ENCODE measurements around the gene MAP3K3. TPM values are rescaled to one million over a fixed set of nuclear protein-coding genes. Genes with fewer than 3 reads are reported as not detected.

MAP3K3 gene
- total and polyA plus RNA-seq, 8 donors, result 41.3 to 58.3 (median 43.7) TPM

DNA sequence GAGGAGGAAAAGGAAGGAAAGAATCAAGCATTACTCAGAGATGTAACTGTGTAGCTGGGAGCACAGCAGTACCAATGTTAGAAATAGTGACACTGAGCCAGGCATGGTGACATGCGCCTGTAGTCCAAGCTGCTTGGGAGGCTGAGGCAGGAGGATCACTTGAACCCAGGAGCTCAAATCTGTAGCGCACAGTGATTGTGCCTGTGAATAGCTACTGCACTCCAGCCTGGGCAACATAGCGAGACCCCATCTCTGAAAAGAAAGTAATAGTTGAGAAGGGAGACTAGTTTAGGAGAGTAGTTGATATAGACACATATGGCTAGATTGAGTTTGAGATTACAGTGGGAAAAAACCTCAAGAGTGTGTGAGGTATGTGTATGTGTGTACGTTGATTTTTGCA lies 17.8 kb downstream of the MAP3K3 start:
- H3K27me3 ChIP-seq, result no peaks in the 10 kb centered on the region
- H3K4me3 ChIP-seq, result no peak overlapping the region
- H3K4me1 ChIP-seq, result peaks cover 0 to 65% of the 10 kb centered on the region in 2 donors
- H3K27ac ChIP-seq, result no peak overlapping the region
- peaks cover 0 to 32% of the 10 kb centered on the region in 2 donors for H3K36me3 ChIP-seq
- intact Hi-C loops (cut with DNase I), result no loop called here
- TF ChIP-seq, protein P1, sequence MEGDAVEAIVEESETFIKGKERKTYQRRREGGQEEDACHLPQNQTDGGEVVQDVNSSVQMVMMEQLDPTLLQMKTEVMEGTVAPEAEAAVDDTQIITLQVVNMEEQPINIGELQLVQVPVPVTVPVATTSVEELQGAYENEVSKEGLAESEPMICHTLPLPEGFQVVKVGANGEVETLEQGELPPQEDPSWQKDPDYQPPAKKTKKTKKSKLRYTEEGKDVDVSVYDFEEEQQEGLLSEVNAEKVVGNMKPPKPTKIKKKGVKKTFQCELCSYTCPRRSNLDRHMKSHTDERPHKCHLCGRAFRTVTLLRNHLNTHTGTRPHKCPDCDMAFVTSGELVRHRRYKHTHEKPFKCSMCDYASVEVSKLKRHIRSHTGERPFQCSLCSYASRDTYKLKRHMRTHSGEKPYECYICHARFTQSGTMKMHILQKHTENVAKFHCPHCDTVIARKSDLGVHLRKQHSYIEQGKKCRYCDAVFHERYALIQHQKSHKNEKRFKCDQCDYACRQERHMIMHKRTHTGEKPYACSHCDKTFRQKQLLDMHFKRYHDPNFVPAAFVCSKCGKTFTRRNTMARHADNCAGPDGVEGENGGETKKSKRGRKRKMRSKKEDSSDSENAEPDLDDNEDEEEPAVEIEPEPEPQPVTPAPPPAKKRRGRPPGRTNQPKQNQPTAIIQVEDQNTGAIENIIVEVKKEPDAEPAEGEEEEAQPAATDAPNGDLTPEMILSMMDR (IDR thresholded peaks at IDR 0.05), result no peak
- no peak for ATAC-seq
- DNase-seq, result no peak
- no peaks in the 10 kb centered on the region for H3K9me3 ChIP-seq

DNA sequence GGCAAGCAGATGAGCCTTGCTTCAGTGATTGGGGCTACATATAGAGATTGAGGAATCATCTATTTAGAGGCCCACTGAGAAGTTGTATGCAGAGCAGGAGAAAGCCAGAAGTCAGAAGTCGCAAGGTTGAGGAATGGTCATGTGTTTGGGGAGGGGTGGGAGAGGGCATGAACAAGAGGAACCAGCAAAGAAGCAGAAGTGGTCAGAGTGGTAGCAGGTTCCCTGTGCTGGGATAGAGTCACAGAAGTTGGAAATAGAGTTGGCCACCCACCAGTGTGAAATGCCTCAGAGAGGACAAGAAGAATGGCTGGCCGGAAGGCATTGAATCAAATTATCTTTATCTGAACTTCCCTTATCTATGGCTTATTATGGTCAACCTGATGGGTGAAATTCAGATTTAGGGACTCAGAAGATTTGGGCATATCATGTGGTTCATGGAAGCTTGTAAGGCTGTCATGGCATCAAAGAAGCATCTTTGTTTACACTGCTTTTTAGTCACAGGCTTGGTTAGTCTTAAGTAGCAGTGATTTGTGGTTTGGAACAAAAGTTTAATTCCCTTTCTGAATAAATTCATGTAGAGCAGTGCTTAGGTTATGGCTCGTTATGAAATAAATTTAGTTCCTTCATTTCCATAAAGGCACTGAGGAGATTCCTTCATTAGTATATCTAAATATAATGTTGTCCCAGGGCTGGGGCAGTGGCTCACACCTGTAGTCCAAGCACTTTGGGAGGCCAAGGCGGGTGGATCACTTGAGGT lies 19.7 kb downstream of the MAP3K3 start:
- H3K4me3 ChIP-seq, result no peak overlapping the region
- no peaks in the 10 kb centered on the region for H3K27me3 ChIP-seq
- peaks cover 0 to 20% of the 10 kb centered on the region in 2 donors for H3K36me3 ChIP-seq
- no peaks in the 10 kb centered on the region for H3K9me3 ChIP-seq
- H3K27ac ChIP-seq, result peak overlapping the region in 1 of 2 donors; percentile 78
- TF ChIP-seq, protein P1 (IDR thresholded peaks at IDR 0.05), result no peak
- intact Hi-C loops (cut with DNase I), result no loop called here
- DNase-seq, result peak in 2 of 4 donors; percentile 13 to 65
- H3K4me1 ChIP-seq, result peaks cover 3 to 75% of the 10 kb centered on the region in 2 donors
- ATAC-seq, result peak; percentile 74

DNA sequence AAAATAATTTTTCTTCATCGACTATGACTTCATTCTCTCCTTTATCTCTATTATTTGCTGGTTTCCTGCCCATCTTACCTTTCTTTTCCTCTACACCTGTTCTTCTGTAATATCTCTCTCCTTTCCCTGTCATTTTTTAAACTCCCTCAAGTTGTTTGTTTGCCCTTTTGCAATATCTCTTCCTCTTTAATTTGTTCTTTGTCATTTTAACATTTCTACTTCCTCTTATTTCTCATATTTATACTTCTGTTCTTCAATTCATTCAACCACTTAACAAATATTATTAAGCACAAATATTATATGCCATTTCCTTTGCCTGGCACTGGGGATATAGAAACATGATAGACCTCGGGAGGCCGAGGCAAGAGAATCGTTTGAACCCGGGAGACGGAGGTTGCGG lies 22.6 kb downstream of the MAP3K3 start:
- ATAC-seq (no peak), DNase-seq (no peak)
- Histone ChIP-seq H3K9me3 (no peaks in the 10 kb centered on the region), H3K4me3 (no peak overlapping the region), H3K27ac (peak overlapping the region in 1 of 2 donors; percentile 82), H3K36me3 (peaks cover 0 to 8% of the 10 kb centered on the region in 2 donors), H3K4me1 (peaks cover 3 to 96% of the 10 kb centered on the region in 2 donors), H3K27me3 (no peaks in the 10 kb centered on the region)
- intact Hi-C loops (cut with DNase I), result no loop called here
- TF ChIP-seq, protein P1 (IDR thresholded peaks at IDR 0.05), result no peak

DNA sequence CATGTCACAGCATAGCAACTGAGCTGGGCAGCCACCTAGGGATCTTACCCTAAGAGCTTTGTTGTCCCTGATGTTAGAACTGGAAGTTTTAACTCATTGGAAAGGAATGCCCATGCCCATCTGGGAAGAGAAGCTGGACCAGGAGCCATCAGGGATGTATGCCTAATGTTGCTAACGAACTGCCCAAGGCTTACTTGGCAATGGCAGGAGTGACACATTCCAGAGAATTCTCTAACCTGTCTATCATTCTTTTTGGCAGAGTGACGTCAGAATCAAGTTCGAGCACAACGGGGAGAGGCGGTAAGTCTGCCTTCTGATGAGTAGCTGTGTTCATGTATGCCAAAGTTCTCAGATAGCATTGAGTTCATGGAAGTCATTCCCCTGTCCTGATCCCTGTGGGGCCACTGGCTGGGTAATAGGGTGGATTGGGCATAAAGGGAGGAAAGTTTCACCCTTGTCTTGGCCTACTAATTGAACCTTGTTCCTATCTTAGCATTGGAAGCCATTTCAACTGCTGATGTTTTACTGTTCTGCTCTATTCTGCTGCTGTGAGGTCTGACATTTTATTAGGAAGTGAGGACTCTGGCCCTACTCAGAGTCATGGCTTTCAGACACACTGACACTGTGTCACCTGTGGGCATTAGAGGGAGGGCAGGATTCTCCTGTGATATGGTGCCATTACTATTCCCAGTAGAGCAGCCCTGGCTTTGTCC lies 23.7 kb downstream of the MAP3K3 start:
- DNase-seq (no peak), ATAC-seq (peak; percentile 13)
- no peaks in the 10 kb centered on the region for H3K9me3 ChIP-seq
- TF ChIP-seq, protein P1 (IDR thresholded peaks at IDR 0.05), result no peak
- peak overlapping the region; percentile 22 to 82 for H3K27ac ChIP-seq
- no peak overlapping the region for H3K4me3 ChIP-seq
- H3K27me3 ChIP-seq, result no peaks in the 10 kb centered on the region
- intact Hi-C loops (cut with DNase I), result no loop called here
- peaks cover 3 to 100% of the 10 kb centered on the region in 2 donors for H3K4me1 ChIP-seq
- H3K36me3 ChIP-seq, result peaks cover 0 to 8% of the 10 kb centered on the region in 2 donors

DNA sequence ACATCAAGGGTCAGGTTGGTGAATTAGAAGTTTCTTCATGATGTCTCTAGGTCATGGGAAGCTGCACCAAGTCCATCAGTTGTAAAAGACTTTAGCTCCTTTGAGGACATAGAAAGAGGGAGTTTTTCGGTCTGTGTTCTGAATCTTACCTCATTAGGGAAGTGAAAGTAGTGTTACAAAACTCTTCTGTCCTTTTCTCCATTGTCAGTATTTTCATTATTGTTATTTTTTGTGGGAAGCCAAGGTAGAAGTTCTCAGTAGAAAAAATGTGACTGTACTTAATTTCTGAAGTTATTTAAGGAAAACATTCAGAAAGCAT lies 24.2 kb downstream of the MAP3K3 start:
- H3K4me1 ChIP-seq, result peaks cover 3 to 97% of the 10 kb centered on the region in 2 donors
- intact Hi-C loops (cut with DNase I), result no loop called here
- H3K36me3 ChIP-seq, result peaks cover 0 to 8% of the 10 kb centered on the region in 2 donors
- peak overlapping the region; percentile 16 to 82 for H3K27ac ChIP-seq
- no peaks in the 10 kb centered on the region for H3K27me3 ChIP-seq
- no peaks in the 10 kb centered on the region for H3K9me3 ChIP-seq
- TF ChIP-seq, protein P1 (IDR thresholded peaks at IDR 0.05), result no peak
- DNase-seq (no peak), ATAC-seq (peak; percentile 8)
- H3K4me3 ChIP-seq, result no peak overlapping the region

Measured in left lung (tissue), 10 donors.